Skin of body (tissue), 2 donors: Measurements from ENCODE around the gene EPHB6. TPM values are rescaled to one million over a fixed set of nuclear protein-coding genes. Genes with fewer than 3 reads are reported as not detected.

ENCODE experiments used
- DNase-seq: peaks from one replicate; lab custom pipeline; 2025; lab: John Stamatoyannopoulos, UW
- total RNA-seq: library from RNA; depleted of rRNA; stranded (reverse); fragments of >200 nt; gene quantifications from one replicate; pipeline ENCODE4 v1.2.3, GENCODE V29; 2014

The EPHB6 gene
- total RNA-seq, 1 donor from 2014 or later, result 34.7 TPM

DNA sequence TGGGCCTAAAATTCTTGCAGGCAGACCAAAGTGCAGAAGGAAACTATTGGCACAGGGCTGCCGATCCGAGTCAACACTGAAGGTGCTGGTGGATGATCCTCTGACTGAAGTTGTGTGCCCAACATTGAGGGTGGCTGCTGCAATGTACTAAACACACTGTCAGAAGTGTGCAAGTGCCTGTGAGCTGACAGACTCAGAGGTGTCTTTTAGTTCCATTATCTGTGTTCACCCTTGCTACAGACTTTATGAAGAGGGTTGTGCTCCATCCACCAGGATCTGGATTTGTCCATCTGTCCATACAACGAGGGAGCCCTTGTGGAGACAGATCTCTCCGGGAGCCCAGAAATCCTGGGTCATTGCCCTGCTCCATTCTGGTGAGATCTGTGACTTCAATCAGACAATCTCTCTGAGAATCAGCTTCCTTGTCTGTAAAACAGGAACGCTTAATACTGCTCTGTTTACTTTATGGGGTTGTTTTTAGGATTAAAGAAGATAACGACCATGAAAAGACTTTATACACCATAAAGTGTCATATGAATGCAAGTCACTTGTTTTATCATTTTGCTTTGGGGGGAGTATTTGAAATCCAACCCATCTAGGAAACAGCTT, 40.2 kb downstream of the EPHB6 start:
- DNase-seq, result no peak

DNA sequence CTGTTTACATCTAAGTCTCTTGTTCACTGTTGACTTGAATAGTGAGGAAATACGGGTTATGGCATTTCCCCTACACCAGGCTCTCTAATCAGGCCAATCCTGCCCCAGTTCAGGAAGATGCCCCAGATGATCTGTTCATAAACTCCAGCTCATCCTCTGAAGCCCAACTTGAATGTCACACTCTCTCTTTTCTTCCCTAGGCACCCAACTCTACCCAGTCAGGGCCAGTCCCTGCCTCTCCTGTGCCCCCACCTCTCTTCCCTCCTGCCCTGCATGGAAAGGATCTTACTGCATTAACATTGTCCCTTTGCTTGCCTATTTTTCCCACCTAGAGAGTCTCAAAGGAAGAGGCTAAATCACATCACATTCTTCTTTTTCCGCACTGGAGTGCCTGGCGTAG, 41.3 kb downstream of the EPHB6 start:
- DNase-seq, result no peak

DNA sequence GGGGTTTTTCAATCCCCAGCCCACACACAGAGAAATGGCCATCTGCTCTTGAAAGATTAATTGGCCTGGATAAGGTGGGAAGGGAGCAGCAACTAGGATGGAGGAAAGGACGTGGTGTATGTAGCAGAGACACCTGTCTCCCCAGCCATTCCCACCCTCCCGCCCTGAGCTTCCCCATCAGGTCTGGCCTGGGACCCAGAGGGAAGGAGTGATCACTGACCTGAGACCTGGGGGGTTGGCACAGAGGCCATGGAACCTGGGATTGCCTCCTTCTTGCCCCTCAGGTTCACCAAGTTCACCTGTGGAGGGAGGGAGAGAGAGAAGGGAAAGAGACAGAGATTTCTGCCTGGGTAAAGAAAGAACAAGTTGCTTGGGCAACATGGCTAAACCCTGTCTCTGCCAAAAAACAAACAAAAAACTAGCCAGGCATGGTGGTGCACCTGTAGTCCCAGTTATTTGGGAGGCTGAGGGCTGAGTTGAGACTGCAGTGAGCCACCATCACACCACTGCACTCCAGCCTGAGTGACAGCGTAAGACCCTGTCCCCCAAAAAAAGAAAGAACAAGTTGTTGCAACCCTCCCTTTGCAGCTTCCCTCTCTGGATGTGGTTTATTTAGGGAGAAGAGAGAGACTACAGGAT, 42.0 kb downstream of the EPHB6 start:
- DNase-seq, result no peak

DNA sequence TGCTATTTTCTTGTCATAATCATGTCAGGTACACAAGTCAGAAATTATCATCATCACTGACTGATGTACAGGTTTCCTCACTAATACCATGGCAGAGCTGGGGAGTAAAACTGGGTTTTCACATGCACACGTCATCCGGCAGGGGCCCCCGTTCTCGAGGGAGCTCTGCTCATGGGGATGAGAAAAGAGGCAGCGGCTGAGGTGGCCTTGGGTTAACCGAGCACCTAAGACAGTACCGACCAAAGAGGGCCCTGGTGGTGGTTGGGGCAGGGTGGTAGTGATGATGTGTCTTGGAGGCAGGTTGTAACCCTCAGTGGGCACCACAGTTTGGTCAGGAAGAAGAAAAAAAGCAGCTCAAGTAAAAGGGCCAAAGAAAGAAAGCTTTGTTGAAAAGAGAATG, 42.8 kb downstream of the EPHB6 start:
- no peak for DNase-seq

DNA sequence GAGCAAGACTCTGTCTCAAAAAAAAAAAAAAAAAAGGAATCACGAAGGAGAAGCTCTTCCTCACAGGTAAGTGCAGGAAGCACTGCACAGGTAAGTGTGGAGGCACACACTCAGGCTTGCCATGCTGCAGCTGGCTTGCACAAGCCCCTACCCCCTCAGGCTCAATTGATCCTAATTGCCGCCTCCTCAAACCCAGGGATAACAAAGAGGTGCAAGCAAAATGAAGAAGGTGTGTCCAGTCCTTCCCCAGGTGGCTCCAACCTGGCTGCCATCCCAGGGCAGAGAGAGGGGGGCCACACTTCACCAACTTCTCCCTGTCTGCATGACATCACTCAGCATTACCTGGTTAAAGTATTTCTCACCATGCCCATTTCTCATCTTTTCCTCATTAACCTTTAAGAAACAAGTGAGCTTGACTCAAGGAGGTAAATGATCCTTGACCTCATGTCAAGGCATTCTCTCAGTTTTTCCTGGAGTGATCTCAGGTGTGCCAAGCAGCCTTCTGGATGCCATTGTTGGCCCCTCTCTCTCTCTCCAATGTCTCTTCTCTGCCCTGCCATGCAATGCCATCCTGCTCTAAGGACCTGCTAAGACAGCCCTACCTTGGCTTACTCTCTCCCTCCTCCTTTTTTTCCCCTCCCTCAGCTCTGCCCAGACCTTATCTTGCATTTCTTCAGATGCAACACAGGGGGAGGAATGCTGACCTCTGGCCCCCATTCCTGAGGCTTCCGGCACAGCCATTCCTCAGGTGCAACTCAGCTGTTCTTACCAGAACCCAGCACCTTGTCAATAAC, 43.7 kb downstream of the EPHB6 start:
- DNase-seq, result no peak

DNA sequence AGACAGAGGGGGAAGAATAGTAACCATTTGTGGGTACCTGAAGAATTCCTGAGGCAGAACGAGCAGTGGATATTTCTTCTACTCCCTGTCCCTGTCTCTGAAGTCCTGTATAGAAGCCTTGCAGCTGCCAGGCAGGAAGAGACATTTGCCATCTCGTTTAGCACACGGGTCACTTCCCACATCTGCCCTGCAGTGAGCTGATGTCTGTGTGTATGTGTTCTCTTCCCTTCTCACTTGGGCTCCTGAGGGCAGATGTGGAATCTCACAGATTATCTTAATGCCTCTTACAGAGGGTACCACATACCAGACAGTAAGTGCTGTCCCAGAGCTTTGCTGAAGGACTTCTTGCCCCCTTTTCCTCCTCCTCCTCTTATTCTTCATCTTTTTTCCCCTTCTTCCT, 44.8 kb downstream of the EPHB6 start:
- no peak for DNase-seq

DNA sequence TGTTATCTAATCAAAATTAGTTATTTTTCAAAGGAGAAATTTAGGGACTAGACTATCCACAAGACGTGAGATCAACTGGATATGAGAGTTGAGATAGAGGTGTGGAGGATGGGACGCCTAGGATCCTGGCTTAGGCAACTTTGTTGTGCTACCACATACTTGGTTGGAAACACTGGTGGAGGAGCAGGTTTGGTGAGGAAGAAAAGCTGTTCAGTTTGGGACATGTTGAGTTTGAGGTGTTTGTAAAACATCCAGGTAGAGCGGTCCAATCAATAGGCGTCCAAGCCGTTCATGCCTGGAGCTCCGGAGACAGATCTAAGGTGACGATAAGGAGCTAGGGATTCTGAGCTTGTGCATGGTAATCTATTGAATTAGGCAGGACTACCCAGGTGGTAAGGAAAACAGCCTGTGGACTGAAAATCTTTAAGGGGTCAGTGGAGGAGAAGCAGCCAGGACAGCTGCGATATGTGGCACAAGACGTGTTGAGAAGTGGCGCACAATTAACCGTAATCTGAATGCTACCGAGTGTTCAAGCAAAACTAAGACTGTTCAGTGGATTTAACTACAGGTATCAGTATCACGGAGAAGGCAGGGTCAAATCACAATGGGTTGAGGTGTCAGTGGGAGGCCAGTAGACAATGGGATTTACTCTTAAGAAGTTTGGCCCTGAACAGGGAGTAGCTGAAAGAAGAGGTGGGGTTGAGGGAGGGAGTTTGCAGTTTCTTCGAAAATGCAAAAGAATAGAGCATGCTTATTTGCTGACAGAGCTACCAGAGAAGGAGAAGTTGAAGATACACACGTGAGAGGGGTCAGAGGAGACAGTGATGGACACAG, 46.8 kb downstream of the EPHB6 start:
- DNase-seq, result no peak

DNA sequence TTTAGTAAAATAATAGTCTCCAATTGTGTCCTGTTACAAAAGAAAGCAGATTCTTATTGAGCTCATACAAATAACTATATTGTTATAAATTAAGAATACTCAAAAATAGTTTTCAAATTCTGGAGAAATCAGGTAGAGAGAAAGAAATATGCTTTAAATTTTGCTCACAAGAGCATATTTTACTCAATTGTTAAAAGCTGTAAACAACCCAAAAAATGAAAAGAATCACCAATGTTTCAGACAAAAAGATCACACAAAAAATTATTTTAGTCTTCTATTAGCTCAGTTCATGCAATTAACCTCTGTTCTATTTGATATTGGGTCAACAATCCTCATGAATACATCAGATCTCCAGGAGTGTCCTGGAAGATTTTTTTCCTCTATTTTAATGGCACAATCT, 49.3 kb downstream of the EPHB6 start:
- no peak for DNase-seq

DNA sequence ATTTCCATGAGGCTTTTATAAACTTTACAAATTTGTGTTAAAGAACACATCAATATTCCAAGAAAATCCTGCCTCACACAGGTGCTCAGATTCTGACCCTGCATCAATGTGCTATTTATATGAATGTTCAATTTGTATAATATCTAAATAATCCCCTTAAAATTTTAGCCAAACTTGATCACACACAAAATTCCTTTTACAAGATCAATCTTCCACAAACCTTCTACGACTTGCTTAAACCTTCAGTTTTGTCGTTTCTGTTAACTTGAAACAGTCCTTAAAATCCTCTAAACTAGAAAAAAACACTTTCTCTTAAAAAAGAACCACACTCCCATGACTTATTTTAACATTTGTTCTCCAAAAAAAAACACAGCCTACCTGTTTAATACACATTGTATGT, 50.9 kb downstream of the EPHB6 start:
- DNase-seq, result no peak

DNA sequence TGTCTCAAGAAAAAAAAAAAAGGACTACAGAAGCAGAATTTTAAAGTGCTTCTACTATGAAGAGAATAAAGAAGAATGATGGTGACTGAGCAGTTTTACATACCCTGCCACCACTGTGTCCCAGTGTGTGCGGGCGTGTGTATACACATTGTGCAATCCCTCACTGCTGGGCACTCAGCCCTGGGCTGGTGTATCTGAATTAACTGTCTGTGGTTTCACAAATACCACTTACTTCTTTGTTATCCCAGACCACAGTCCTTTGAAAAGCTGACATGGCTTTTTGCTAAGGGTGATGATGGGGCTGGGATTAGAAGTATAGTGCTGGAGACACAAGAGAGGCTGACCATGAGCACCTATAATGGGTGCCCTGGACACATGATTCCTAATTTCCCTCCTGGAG, 51.8 kb downstream of the EPHB6 start:
- no peak for DNase-seq

DNA sequence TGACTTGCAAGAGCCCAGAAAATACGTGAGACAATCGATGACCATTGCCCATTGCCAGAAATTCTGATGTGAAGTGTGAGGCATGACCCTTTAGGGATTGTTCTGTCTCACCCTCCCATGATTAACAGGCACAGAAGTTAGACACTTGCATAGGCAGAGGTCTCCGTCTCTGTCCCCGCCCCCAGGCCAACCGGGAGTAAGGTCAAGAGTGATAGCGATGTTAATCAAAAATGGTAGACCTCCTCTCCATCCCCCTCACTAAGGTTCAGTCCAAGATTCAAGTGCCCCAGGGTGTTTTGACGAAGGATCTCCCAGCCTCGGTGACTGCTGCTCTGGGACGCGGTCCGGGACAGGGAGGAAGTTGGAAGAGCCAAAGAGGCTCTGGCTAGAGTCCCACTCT, 53.4 kb downstream of the EPHB6 start:
- DNase-seq, result no peak

DNA sequence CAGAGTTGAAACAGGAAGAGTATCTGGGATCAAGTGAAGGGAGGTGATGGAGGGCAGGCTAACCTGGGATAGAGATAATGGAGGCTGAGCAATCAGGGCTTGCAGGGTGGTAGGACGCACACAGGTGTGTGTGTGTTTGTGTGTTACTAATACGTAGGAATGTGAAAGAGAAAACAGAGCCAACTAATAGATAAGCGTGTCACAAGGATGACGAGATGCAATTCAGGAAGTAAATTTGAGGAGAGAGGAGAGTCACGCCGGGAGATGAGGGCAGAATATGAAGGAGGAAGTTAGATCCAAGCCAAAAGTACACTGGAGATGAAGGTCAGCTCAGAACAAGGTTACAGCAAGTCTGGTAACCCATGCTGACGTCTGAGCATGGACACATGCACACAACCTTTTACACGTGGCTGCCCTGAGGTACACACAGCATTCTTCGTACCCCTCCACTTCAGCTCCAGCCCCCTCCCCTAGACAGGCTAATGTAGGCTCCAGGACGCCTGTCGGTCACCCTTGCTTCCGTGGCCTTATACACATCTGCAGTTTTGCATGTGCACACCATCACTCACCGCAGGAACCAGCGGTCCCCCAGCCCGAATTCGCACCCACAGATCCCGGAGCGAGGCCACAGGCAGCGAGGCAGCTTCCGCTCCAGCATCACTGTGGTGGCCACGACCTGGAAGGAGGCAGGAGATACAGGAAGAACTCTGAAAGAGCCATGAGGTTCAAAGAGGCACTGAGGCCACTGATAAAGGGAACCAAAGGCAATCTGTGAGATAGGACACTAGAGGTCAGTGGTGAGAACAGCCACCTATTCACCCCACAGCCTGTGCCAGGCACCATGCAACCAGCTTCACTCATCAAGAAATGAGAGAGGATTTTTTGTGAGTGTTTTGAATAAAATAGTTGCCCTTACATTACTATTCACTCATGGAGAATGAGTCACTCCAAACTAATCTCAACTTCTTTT, 54.3 kb downstream of the EPHB6 start:
- DNase-seq, result no peak

DNA sequence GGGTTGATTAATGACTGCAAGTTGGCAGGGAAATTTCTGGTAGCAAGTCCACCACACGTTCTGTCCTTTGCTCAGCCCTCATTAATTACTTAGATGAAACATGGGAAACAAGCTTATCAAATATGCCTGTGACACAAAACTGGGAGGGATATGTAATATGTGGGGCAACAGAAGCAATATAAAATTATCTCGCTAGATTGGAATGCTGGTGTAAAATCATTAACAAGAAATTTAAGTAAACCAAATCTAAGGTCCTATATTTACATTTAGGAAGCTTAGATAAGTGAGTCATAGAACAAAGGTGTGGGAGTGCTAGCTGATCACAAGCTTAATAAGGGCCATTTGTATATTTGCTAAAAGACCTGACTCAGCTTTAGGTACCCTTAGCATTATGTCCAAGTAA, 55.2 kb downstream of the EPHB6 start:
- no peak for DNase-seq

DNA sequence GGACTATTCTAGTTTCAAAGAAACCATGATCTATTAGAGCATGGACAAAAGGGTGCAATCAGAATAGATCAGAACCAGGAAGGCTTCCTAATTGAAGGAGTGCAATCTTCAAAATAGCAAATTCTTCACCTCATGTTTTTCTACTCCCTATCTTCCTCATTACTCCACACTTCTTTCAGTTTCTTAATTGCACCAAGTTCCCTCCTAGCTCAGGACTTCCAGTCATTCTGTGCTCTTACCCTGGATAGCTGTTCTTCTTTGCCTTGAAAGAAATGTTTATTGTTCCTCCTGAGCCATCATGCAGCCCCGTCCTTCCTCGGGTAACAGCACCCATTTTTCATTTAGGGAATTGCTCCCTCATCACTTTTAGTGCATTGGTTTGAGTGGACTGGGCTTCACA, 55.6 kb downstream of the EPHB6 start:
- no peak for DNase-seq

DNA sequence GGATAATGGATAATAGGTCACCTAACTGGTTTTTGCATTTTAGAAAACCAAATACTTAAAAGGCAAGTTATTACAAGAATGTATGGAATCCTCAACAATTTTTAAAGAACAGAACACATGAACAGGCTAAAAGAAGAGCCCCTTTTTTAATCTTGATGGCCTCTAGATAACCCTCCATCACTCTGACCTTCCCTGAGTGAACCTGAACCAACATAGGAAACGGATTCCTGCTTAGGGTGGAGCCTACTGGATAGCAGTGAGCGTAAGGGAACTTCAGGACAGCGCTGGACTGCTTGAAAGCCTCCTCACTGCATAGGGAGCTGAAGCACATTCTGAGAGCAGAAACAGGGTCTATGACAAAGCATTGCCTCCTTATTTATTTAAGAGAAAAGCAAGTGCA, 58.2 kb downstream of the EPHB6 start:
- no peak for DNase-seq

DNA sequence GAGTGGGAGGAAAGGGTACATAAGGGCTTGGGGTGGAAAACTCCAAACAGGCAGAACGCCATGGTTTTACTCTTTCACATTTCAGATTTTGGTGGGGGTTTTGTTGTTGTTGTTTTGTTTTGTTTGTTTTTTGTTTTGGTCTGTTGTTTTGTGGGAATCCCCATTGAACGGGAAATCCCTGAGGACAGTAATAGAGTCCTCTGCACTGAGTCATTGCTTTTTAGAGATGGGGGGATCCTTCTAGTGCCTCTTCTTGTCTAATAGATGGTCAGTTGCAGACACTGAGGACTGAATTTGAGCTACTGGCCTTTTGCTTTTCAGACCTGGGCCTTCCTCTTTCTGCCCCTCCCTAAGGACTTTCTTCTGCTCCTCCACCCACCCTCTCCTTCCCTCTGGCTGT, 58.7 kb downstream of the EPHB6 start:
- no peak for DNase-seq

DNA sequence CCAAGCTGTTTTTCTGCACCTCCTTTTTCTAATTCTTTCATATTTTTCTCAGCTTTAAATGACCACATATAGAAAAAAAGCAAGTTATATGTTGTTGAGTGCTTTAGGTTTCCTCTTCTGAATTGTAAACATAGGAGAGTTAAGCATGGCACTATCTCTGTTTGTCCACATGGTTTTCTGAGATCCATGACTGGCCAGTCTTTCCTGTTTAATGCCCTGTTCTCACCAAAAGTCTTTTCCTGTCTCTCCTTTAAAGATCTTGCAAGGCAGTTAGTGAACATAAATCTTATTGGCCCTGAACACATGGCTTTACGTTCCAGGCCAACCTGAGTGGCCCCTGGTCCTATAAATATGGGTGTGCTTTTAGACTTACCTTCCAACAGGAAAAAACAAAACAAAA, 59.2 kb downstream of the EPHB6 start:
- no peak for DNase-seq

DNA sequence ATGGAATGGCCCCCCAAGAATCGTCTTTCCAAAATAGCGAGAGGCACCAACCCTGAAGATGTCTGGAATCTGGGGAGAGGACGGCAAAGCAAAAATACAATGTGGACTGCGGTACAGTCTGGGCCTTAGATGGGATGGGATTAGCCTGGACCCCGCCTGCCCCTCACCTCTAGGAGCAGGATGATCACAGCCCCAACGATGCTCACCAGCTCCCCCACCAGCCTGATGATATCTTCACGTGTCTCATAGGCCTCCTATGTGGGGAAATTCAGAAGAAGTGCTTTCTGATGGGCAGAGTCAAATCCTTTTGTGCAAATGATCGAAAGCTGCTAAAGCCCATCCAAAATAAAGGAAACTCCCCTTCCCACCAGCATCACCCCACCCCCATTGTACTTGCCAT, 60.4 kb downstream of the EPHB6 start:
- DNase-seq, result no peak

DNA sequence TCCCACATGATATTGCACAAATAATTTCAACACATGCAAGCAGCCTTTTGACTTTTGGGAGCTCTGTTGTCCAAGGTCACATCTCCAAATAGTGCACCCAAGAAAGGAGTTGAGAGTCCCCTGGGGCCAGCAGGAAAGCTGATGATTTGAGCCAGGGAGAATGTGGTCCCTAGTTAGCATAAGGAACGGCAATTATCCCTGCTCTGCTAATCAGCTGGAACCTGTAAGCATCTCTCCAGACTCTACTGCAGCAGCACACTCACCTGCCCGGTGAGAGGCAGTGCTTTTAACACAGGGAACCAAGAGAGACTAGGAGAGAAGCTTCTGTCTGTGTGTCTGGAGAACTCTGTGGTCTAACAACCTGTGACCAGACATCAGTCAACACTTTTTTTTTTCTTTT, 61.6 kb downstream of the EPHB6 start:
- no peak for DNase-seq

DNA sequence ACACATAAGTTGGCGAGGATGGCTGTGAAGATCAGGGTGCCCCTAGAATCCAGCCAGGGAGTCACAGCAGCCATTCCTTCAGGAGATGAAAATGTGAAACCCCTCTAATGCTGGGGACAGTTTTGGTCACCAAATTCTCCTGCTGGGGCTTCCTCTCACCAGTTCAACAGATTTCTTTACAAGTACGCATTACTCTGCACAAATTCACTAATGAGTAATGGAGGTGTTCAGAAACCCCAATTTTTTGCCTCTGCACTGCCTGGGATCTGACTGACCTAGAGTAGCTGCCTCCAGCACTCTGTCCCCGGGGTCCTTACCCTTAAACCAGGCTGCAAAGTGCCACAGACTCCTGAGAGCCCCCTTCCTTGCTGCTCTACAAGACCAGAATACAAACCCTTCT, 62.6 kb downstream of the EPHB6 start:
- no peak for DNase-seq

DNA sequence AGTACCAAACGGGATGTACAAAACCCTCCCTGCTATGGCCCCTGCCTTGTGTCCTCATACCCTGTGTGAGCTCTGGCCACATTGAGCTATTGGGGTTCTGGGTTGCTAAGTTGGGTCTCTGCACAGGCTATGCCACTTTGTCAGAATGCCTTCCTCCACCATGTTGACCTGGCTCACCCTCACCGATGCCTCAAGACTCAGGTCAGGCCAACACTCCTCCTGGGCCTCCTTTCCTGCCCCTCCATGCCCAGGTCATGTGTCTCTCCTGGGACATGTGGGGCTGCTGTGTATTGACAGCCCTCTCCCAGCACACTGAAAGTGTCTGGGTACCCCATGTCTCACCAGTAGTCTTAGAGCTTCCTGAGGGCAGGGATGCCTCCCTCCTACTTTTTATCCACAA, 64.0 kb downstream of the EPHB6 start:
- DNase-seq, result no peak
